ENCODE results near the gene P2RY12.

Gene P2RY12

GRCh38 chr3:151384741-151385174 is at the start of gene P2RY12:
Gene P2RY12, minus strand, starts transcription at chr3:151384753. Its CDS starts 45,908 bp downstream, at chr3:151338845.
- no peak for DNase-seq (ENCODE audit: low spot score)

GRCh38 chr3:151432616-151433372 is 48.2 kb upstream of the P2RY12 start:
- no peak for DNase-seq (ENCODE audit: low spot score)

- no peak for DNase-seq (ENCODE audit: low spot score)
Observed at GRCh38 chr3:151431940-151432339, 47.4 kb upstream of the P2RY12 start.

- no peak for DNase-seq (ENCODE audit: low spot score)
Observed at GRCh38 chr3:151430821-151431484, 46.4 kb upstream of the P2RY12 start.

GRCh38 chr3:151428386-151428785 is 43.8 kb upstream of the P2RY12 start:
- no peak for DNase-seq (ENCODE audit: low spot score)

GRCh38 chr3:151426341-151426657 is 41.7 kb upstream of the P2RY12 start:
- no peak for DNase-seq (ENCODE audit: low spot score)

- peak; percentile 5 for DNase-seq (ENCODE audit: low spot score)
Observed at GRCh38 chr3:151425627-151426340, 41.2 kb upstream of the P2RY12 start.

GRCh38 chr3:151423091-151423490 is 38.5 kb upstream of the P2RY12 start:
- no peak for DNase-seq (ENCODE audit: low spot score)

- peak; percentile 3 for DNase-seq (ENCODE audit: low spot score)
Observed at GRCh38 chr3:151421938-151422337, 37.4 kb upstream of the P2RY12 start.

GRCh38 chr3:151419806-151420205 is 35.3 kb upstream of the P2RY12 start:
- DNase-seq (ENCODE audit: low spot score), result no peak

- DNase-seq (ENCODE audit: low spot score), result no peak
Observed at GRCh38 chr3:151415289-151415688, 30.7 kb upstream of the P2RY12 start.

- DNase-seq (ENCODE audit: low spot score), result no peak
Observed at GRCh38 chr3:151412989-151413388, 28.4 kb upstream of the P2RY12 start.

- DNase-seq (ENCODE audit: low spot score), result no peak
Observed at GRCh38 chr3:151410891-151411559, 26.5 kb upstream of the P2RY12 start.

- DNase-seq (ENCODE audit: low spot score), result no peak
Observed at GRCh38 chr3:151407928-151408327, 23.4 kb upstream of the P2RY12 start.

- DNase-seq (ENCODE audit: low spot score), result no peak
Observed at GRCh38 chr3:151404316-151404715, 19.8 kb upstream of the P2RY12 start.

GRCh38 chr3:151403246-151403645 is 18.7 kb upstream of the P2RY12 start:
- DNase-seq (ENCODE audit: low spot score), result no peak

- DNase-seq (ENCODE audit: low spot score), result no peak
Observed at GRCh38 chr3:151402349-151402748, 17.8 kb upstream of the P2RY12 start.

- DNase-seq (ENCODE audit: low spot score), result no peak
Observed at GRCh38 chr3:151400341-151400740, 15.8 kb upstream of the P2RY12 start.

GRCh38 chr3:151398895-151399294 is 14.3 kb upstream of the P2RY12 start:
- DNase-seq (ENCODE audit: low spot score), result no peak

- peak; percentile 87 for DNase-seq (ENCODE audit: low spot score)
Observed at GRCh38 chr3:151395806-151396205, 11.3 kb upstream of the P2RY12 start.

- no peak for DNase-seq (ENCODE audit: low spot score)
Observed at GRCh38 chr3:151394611-151395010, 10.1 kb upstream of the P2RY12 start.

GRCh38 chr3:151393941-151394340 is 9.4 kb upstream of the P2RY12 start:
- DNase-seq (ENCODE audit: low spot score), result no peak

All from RKO (cell line).